K562 (cell line): Measurements from ENCODE around the gene CEBPA. TPM values are rescaled to one million over a fixed set of nuclear protein-coding genes. Genes with fewer than 3 reads are reported as not detected.

ENCODE experiments used
- ARHGAP35 ChIP-seq: fragments of 450-650 bp; IDR thresholded peaks from 2 replicates; pipeline ENCODE4 v1.6.1; 2018; ENCODE audit not compliant: partially characterized antibody
- ELK1 ChIP-seq: sonication (generic); formaldehyde crosslinking; IDR thresholded peaks from 2 replicates; pipeline ENCODE4 v1.8.1; 2022; ENCODE audit warnings: missing genetic modification reagents
- KAT2B ChIP-seq: IDR thresholded peaks from one replicate; pipeline ENCODE4 v1.6.1; 2012; ENCODE audit warnings: low read depth, mild to moderate bottlenecking, control low read depth, inconsistent platforms, low read length, moderate library complexity
- SOX6 ChIP-seq: fragments of 450-650 bp; IDR thresholded peaks from 2 replicates; pipeline ENCODE4 v1.6.1; 2014; ENCODE audit warnings: mild to moderate bottlenecking
- TFAM ChIP-seq: fragments of 250-450 bp; sonication (Bioruptor Pico); conservative IDR thresholded peaks from 2 replicates; pipeline ENCODE4 v1.5.0; 2021; ENCODE audit warnings: mild to moderate bottlenecking, moderate library complexity
- WHSC1 ChIP-seq: IDR thresholded peaks from one replicate; pipeline ENCODE4 v1.6.1; 2012; ENCODE audit warnings: low read length, control low read depth, inconsistent platforms
- ZBTB9 ChIP-seq: fragments of 450-650 bp; formaldehyde crosslinking; IDR thresholded peaks from 2 replicates; pipeline ENCODE4 v1.4.0; 2020; ENCODE audit warnings: mild to moderate bottlenecking, moderate library complexity
- ZNF778 ChIP-seq: fragments of 450-650 bp; formaldehyde crosslinking; IDR thresholded peaks from 2 replicates; pipeline ENCODE4 v1.4.0; 2020; ENCODE audit warnings: mild to moderate bottlenecking, moderate library complexity
- polyA plus RNA-seq, 8 experiments: library from polyadenylated mRNA; depleted of rRNA in 4 of 8; stranded (reverse) in 5 of 8; unstranded in 3 of 8; fragments of >200 nt; fragmentation: Nextera tagmentation in 2 of 8; fragmentation: Illumina TruSeq in 1 of 8; extraction: Ambion mirVana in 2 of 8; extraction: Trizol in 1 of 8; gene quantifications; 2 replicates each; pipeline versions ENCODE4 v1.2.1 to v1.2.3, GENCODE V29; 2011 to 2014; ENCODE audit warnings: inconsistent platforms in 1 of 8, missing spikeins in 1 of 8
- total RNA-seq, 7 experiments: library from RNA; depleted of rRNA in 6 of 7; stranded (reverse); fragments of >200 nt in 6 of 7; fragmentation: Illumina TruSeq in 2 of 7; extraction: Trizol in 2 of 7; gene quantifications; 2 replicates each; pipeline versions ENCODE4 v1.2.1 to v1.2.3, GENCODE V29; 2011 to 2021; ENCODE audit warnings: low replicate concordance in 1 of 7
- TF ChIP-seq, protein P1 (sequence below), 2 experiments: fragments of 450-650 bp in 1 of 2; sonication (generic) in 1 of 2; formaldehyde crosslinking in 1 of 2; IDR thresholded peaks; 2 replicates each; pipeline versions ENCODE4 v1.7.1 to v1.9.0; 2016 to 2022; ENCODE audit warnings: inconsistent platforms in 1 of 2, mild to moderate bottlenecking in 1 of 2, missing genetic modification reagents in 1 of 2
- TF ChIP-seq, protein P2 (sequence below): sonication (generic); formaldehyde crosslinking; IDR thresholded peaks from 2 replicates; pipeline ENCODE4 v1.5.0; 2020; ENCODE audit warnings: missing genetic modification reagents
- TF ChIP-seq, protein P3 (sequence below): fragments of 250-450 bp; sonication (Bioruptor Pico); IDR thresholded peaks from 2 replicates; pipeline ENCODE4 v1.5.0; 2022; ENCODE audit warnings: mild to moderate bottlenecking

Gene CEBPA
- total and polyA plus RNA-seq, 9 of the 15 experiments (the other 6 are each of a cell fraction or from before 2014, with no cell fraction given) = 0.03 to 0.59 (median 0.15) TPM; not detected in 2

- TF ChIP-seq, protein P1, sequence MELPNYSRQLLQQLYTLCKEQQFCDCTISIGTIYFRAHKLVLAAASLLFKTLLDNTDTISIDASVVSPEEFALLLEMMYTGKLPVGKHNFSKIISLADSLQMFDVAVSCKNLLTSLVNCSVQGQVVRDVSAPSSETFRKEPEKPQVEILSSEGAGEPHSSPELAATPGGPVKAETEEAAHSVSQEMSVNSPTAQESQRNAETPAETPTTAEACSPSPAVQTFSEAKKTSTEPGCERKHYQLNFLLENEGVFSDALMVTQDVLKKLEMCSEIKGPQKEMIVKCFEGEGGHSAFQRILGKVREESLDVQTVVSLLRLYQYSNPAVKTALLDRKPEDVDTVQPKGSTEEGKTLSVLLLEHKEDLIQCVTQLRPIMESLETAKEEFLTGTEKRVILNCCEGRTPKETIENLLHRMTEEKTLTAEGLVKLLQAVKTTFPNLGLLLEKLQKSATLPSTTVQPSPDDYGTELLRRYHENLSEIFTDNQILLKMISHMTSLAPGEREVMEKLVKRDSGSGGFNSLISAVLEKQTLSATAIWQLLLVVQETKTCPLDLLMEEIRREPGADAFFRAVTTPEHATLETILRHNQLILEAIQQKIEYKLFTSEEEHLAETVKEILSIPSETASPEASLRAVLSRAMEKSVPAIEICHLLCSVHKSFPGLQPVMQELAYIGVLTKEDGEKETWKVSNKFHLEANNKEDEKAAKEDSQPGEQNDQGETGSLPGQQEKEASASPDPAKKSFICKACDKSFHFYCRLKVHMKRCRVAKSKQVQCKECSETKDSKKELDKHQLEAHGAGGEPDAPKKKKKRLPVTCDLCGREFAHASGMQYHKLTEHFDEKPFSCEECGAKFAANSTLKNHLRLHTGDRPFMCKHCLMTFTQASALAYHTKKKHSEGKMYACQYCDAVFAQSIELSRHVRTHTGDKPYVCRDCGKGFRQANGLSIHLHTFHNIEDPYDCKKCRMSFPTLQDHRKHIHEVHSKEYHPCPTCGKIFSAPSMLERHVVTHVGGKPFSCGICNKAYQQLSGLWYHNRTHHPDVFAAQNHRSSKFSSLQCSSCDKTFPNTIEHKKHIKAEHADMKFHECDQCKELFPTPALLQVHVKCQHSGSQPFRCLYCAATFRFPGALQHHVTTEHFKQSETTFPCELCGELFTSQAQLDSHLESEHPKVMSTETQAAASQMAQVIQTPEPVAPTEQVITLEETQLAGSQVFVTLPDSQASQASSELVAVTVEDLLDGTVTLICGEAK (IDR thresholded peaks at IDR 0.05) = no peak
- TF ChIP-seq, protein P1 (CRISPR knock-in tag; IDR thresholded peaks at IDR 0.05) = no peak
- no peak for TF ChIP-seq ZBTB9 (CRISPR knock-in tag)
- TF ChIP-seq ARHGAP35 = no peak
- no peak for TF ChIP-seq ZNF778 (CRISPR knock-in tag)
- TF ChIP-seq KAT2B = no peak
- no peak for TF ChIP-seq ELK1 (CRISPR knock-in tag)
- TF ChIP-seq, protein P2, sequence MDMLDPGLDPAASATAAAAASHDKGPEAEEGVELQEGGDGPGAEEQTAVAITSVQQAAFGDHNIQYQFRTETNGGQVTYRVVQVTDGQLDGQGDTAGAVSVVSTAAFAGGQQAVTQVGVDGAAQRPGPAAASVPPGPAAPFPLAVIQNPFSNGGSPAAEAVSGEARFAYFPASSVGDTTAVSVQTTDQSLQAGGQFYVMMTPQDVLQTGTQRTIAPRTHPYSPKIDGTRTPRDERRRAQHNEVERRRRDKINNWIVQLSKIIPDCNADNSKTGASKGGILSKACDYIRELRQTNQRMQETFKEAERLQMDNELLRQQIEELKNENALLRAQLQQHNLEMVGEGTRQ (CRISPR knock-in tag) = no peak
- TF ChIP-seq, protein P3, sequence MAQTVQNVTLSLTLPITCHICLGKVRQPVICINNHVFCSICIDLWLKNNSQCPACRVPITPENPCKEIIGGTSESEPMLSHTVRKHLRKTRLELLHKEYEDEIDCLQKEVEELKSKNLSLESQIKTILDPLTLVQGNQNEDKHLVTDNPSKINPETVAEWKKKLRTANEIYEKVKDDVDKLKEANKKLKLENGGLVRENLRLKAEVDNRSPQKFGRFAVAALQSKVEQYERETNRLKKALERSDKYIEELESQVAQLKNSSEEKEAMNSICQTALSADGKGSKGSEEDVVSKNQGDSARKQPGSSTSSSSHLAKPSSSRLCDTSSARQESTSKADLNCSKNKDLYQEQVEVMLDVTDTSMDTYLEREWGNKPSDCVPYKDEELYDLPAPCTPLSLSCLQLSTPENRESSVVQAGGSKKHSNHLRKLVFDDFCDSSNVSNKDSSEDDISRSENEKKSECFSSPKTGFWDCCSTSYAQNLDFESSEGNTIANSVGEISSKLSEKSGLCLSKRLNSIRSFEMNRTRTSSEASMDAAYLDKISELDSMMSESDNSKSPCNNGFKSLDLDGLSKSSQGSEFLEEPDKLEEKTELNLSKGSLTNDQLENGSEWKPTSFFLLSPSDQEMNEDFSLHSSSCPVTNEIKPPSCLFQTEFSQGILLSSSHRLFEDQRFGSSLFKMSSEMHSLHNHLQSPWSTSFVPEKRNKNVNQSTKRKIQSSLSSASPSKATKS = no peak
- no peak for TF ChIP-seq WHSC1
- TF ChIP-seq TFAM (CRISPR knock-in tag) = no peak
- TF ChIP-seq SOX6 = no peak
- TF ChIP-seq, all 486 proteins: peak for 0
Observed at GRCh38 chr19:33295621-33296487, 6.5 kb downstream of the CEBPA start (continued).
